ENCODE data around the gene HOXA2. TPM values are rescaled to one million over a fixed set of nuclear protein-coding genes. Genes with fewer than 3 reads are reported as not detected.

The HOXA2 gene
- total RNA-seq, 4 donors from 2014 or later: 0.39 to 2.5 (median 1.8) TPM

DNA sequence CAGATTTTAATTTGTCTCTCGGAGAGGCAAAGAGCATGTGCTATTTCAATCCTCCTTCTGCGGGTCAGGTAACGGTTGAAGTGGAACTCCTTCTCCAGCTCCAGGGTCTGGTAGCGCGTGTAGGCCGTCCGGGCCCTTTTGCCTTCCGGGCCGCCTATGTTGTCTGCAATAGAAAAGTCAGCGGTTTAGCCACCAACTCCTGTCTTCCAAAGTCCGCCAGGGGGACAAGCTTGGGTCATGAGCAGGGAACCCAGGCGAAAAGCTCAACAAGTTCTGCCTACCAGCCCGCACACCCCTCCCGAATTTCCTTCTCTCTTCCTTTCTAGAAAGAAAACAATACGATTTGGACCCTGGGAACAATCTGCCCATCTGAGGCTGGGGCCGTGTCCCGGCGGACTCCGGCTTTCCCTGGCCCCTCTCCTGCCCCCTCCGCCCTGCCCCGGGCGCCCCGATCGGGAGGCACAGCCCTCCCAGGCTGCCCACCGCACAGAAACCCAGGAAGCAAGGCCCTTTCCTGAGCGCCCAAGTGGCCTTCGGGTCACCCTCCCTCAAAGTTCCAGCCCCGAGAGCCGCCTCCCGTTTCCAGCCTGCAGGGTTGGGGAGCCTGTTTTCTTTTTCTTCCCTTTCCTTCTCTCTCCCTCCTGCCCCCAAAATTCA, 39.6 kb upstream of the HOXA2 start:
- WGBS, 2 donors: 74 to 76% methylated on average over 30 of the region's 30 CpGs
- H3K4me3 ChIP-seq (ENCODE audit: low read depth, poor library complexity, severe bottlenecking): peak overlapping the region; percentile 29
- peak in 1 of 2 donors; percentile 80 for DNase-seq (ENCODE audit: low spot score in 2 of 2)

DNA sequence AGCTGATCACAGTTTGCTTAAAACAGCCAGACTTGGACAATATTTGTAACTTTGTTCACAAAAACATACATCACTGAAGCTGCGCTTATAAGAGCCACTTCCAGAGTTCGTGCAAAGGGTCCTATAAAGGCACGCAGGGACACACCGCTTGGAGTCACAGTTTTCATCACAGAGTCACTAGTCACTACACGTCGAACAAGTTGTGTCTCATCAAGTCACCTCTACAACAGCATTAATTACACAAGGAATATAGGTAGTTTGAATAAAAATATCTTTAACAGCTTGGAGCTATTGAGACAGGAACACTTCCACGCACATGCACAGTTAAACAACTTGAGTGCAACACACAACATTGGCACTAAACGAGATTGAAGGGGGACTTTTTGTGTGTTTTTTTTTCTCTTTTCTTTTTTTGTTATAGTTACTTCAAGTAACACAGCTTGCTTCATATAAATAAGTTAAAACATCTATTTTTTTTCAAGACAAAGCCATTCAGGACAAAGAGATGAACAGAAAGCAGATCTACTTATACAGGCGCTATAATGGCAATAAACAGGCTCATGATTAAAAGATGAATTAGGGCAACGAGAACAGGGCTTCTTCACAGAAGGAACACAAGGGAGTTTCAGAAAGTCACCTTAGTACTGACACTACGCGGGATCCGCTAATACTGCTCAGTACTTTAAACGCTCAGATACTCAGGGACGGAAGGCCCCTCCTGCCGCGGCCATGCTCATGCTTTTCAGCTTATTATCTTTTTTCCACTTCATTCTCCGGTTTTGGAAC, 38.8 kb upstream of the HOXA2 start:
- WGBS, 2 donors: 82 to 89% methylated on average over 18 of the region's 18 CpGs
- no peak overlapping the region for H3K4me3 ChIP-seq (ENCODE audit: low read depth, poor library complexity, severe bottlenecking)
- no peak for TF ChIP-seq POLR2A (IDR thresholded peaks at IDR 0.05)
- TF ChIP-seq, protein P1, sequence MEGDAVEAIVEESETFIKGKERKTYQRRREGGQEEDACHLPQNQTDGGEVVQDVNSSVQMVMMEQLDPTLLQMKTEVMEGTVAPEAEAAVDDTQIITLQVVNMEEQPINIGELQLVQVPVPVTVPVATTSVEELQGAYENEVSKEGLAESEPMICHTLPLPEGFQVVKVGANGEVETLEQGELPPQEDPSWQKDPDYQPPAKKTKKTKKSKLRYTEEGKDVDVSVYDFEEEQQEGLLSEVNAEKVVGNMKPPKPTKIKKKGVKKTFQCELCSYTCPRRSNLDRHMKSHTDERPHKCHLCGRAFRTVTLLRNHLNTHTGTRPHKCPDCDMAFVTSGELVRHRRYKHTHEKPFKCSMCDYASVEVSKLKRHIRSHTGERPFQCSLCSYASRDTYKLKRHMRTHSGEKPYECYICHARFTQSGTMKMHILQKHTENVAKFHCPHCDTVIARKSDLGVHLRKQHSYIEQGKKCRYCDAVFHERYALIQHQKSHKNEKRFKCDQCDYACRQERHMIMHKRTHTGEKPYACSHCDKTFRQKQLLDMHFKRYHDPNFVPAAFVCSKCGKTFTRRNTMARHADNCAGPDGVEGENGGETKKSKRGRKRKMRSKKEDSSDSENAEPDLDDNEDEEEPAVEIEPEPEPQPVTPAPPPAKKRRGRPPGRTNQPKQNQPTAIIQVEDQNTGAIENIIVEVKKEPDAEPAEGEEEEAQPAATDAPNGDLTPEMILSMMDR (IDR thresholded peaks at IDR 0.05): no peak
- DNase-seq (ENCODE audit: low spot score in 2 of 2): peak in 1 of 2 donors; percentile 28
- intact Hi-C loops (cut with DNase I; ENCODE audit: low total_unique reads): loop anchor here (5.0 kb wide), 1 partner anchor 289 kb away; no protein-coding TSS in a partner anchor

More for the DNA sequence above, 39.6 kb upstream of the HOXA2 start:
- intact Hi-C loops (cut with DNase I; ENCODE audit: low total_unique reads): loop anchor here (5.0 kb wide), 1 partner anchor 290 kb away; no protein-coding TSS in a partner anchor
- TF ChIP-seq, protein P1 (IDR thresholded peaks at IDR 0.05): no peak
- no peak for TF ChIP-seq POLR2A (IDR thresholded peaks at IDR 0.05)

DNA sequence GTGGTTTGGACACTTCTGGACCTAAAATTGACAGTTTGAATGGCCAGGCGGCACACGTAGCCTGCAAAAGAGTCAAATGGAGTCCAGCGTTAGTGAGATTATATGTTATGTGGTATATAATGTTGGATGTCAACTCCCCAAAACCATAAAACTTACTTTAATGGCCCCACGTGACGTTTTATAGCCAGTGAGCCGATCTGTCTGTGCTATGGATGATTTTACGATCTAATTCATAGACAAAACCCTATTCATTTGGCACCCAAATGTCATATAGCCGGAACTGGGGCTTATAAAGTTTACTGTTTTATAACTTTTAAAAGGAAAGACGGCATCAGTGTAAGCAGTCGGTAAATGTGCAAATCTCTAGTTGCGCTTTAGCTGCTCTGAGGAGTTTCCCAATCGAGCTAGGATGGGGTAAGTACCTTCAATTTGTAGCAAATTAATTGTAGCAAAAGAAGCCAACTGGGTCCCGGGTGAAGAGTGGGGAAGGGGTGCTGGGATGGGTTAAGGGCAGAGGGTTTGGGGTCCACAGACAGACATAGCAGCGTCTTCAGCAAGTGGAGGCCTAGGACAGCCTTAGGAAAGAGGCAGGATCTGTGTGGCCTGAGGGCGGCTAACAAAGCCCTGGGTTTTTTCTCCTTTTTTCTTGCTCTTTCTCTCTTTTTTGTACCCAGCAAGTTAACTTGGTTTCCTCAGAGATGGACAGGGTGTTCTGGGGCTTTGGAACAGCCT, 37.8 kb upstream of the HOXA2 start:
- peak in 1 of 2 donors; percentile 42 for DNase-seq (ENCODE audit: low spot score in 2 of 2)
- intact Hi-C loops (cut with DNase I; ENCODE audit: low total_unique reads): loop anchor here (5.0 kb wide), 1 partner anchor 288 kb away; no protein-coding TSS in a partner anchor
- H3K4me3 ChIP-seq (ENCODE audit: low read depth, poor library complexity, severe bottlenecking): no peak overlapping the region
- TF ChIP-seq, protein P1 (IDR thresholded peaks at IDR 0.05): no peak
- TF ChIP-seq POLR2A (IDR thresholded peaks at IDR 0.05): no peak
- WGBS, 2 donors: 87 to 89% methylated on average over 15 of the region's 15 CpGs

DNA sequence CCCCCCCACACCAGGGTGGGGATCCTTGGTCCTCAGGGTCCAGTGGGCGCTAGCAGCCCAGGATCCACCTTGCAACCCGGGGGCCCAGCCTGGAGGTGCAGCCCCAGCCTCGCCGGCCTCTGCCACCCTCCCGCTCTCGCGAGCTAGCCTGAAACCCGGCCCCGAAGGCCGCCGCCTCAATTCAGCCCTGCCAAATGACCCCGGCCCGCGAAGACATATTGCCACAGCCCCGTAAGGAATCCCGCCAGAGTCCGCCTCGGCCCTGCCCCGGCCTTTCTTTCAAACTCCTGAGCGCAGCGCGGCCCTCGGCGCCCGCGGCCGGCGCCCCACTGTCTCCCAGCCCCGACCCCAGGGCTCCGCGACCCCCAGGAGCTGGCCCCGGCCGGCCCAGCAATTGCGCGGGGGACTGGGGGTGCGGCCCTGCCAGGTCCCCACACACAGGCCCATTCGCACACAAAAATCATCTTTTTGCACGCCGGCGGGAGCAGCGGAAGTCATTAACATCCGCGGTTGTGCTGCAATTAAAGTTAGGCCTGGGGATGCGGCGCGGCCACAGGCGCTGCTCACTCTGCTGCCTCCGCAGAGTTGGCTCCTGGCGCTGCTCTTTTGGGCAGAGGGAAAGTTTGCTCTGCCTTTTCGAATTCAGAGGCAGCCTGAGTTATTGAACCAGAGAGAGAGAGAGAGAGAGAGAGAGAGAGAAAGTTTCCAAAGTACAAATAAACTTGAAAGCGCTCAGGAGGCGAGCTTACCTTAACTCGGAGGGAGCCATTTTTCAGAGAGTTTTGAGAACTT, 37.0 kb upstream of the HOXA2 start:
- DNase-seq (ENCODE audit: low spot score in 2 of 2): peak in 1 of 2 donors; percentile 86
- TF ChIP-seq, protein P1 (IDR thresholded peaks at IDR 0.05): no peak
- no peak for TF ChIP-seq POLR2A (IDR thresholded peaks at IDR 0.05)
- WGBS, 2 donors: 89 to 94% methylated on average over 52 to 53 of the region's 53 CpGs
- intact Hi-C loops (cut with DNase I; ENCODE audit: low total_unique reads): loop anchor here (5.0 kb wide), 1 partner anchor 287 kb away; no protein-coding TSS in a partner anchor
- H3K4me3 ChIP-seq (ENCODE audit: low read depth, poor library complexity, severe bottlenecking): no peak overlapping the region

DNA sequence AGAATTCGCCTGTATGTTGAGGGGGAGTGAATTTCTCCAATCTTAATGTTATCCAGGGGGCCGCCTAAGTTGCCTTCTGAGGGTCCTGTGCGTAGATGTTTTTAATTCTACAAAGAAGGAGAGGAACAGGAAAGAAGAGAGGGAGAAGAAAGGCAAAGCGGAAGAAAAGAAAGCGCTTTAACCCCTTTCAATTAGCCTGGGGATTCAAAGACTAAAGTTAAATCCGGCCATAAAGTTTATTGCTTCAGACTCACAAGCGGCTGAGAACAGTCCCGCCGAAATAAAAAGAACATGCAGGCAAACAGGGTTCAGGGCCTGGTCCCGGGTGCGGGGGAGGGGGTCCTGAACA, 36.5 kb upstream of the HOXA2 start:
- no peak overlapping the region for H3K4me3 ChIP-seq (ENCODE audit: low read depth, poor library complexity, severe bottlenecking)
- TF ChIP-seq POLR2A (IDR thresholded peaks at IDR 0.05): no peak
- TF ChIP-seq, protein P1 (IDR thresholded peaks at IDR 0.05): no peak
- intact Hi-C loops (cut with DNase I; ENCODE audit: low total_unique reads): no loop called here
- DNase-seq (ENCODE audit: low spot score in 2 of 2): no peak
- WGBS, 2 donors: 79 to 88% methylated on average over 11 of the region's 11 CpGs
